ENCODE measurements around the gene ATAD1.
"Not testable (repeated sequence)": the region's sequence is repeated elsewhere in the genome, so short reads cannot be mapped to it uniquely, and the experiment has no call there.

The ATAD1 gene

DNA sequence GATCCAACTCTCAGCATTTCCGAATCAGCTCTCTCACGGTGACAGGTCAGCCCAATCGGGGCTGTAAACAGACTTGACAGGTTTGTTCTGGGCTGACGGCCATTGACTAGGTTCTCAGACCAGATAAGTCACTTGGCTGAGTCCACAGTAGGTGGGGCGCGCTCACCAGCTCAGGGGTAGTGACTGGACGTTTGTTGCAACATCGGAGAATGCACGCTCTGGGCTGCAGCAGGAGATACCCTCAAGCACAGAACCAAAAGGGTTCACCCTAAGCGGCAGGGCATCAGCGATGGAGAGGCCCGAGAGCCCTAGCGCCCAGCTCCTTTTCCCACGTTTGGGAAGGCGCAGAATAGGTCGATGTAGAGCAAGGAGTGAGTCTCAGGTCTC, 43.5 kb upstream of the ATAD1 start:
- peaks cover 8% of the 10 kb centered on the region for H4K20me1 ChIP-seq (ENCODE audit: insufficient read depth, low read length, poor library complexity, severe bottlenecking)
- TF ChIP-seq, protein P1, sequence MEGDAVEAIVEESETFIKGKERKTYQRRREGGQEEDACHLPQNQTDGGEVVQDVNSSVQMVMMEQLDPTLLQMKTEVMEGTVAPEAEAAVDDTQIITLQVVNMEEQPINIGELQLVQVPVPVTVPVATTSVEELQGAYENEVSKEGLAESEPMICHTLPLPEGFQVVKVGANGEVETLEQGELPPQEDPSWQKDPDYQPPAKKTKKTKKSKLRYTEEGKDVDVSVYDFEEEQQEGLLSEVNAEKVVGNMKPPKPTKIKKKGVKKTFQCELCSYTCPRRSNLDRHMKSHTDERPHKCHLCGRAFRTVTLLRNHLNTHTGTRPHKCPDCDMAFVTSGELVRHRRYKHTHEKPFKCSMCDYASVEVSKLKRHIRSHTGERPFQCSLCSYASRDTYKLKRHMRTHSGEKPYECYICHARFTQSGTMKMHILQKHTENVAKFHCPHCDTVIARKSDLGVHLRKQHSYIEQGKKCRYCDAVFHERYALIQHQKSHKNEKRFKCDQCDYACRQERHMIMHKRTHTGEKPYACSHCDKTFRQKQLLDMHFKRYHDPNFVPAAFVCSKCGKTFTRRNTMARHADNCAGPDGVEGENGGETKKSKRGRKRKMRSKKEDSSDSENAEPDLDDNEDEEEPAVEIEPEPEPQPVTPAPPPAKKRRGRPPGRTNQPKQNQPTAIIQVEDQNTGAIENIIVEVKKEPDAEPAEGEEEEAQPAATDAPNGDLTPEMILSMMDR (conservative IDR thresholded peaks at IDR 0.05; ENCODE audit: low read length) = no peak
- TF ChIP-seq EZH2phosphoT487 (IDR thresholded peaks at IDR 0.05; ENCODE audit: borderline replicate concordance) = no peak
- H3K9me2 ChIP-seq (replicated peaks; ENCODE audit: low read depth, low read length) = no peaks in the 10 kb centered on the region
- H3F3A ChIP-seq (ENCODE audit: low read depth) = 0 out of 2 replicates have a peak, but pooled peaks cover under 1% of the 10 kb centered on the region
- H2AFZ ChIP-seq (ENCODE audit: low read length) = no peak overlapping the region
- H3K4me3 ChIP-seq (ENCODE audit: low read length, poor library complexity, severe bottlenecking) = peak overlapping the region; percentile 93
- H3K9me3 ChIP-seq (ENCODE audit: insufficient read depth, low read depth, low read length) = peaks cover 16% of the 10 kb centered on the region
- H3K36me3 ChIP-seq (ENCODE audit: insufficient read depth, low read length) = no peaks in the 10 kb centered on the region
- peaks cover 18% of the 10 kb centered on the region for H3K4me1 ChIP-seq (ENCODE audit: insufficient read depth, low read length, poor library complexity, severe bottlenecking)
- H3K79me2 ChIP-seq (ENCODE audit: insufficient read depth, low read length) = peaks cover 76% of the 10 kb centered on the region
- H3K9ac ChIP-seq (ENCODE audit: low read depth, low read length, poor library complexity, severe bottlenecking) = peak overlapping the region; percentile 100
- H3K27me3 ChIP-seq (ENCODE audit: insufficient read depth, low read length, poor library complexity, severe bottlenecking) = peaks cover 14% of the 10 kb centered on the region
- H3K4me2 ChIP-seq (ENCODE audit: low read depth, low read length, poor library complexity, severe bottlenecking) = peak overlapping the region; percentile 92

DNA sequence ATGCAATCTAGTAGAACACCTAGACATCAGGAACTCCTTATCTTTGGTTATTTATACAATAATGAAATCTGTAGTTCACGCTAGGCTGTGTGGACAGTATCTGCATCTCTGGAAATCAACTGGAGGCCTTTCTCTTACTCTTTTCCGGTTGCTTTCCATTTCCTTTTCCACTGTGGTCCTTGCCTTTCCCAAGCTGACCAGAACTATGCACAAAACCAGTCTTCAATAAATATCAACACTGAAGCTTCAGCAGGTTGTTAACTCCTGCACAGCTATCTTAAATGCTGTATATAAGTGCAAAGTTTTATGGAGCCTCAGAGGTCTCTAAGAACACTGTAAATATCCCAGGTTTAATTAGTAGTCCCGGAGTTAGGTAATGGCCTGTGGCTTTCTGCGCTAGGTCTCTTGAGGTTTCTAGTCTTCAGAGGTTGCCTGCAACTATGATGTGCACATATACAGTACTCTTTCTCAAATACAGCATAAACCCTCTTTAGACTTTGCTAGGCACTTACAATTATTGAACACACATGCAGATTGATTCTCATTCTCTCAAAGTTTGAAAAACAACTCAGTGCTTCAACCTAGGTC, 42.9 kb upstream of the ATAD1 start:
- Histone ChIP-seq H3K9me2 (replicated peaks; ENCODE audit: low read depth, low read length) (no peaks in the 10 kb centered on the region), H4K20me1 (ENCODE audit: insufficient read depth, low read length, poor library complexity, severe bottlenecking) (peaks cover 1% of the 10 kb centered on the region), H3K4me2 (ENCODE audit: low read depth, low read length, poor library complexity, severe bottlenecking) (peak overlapping the region; percentile 92), H2AFZ (ENCODE audit: low read length) (no peak overlapping the region), H3F3A (ENCODE audit: low read depth) (peaks cover 3% of the 10 kb centered on the region; the same call in 1 of the 2 replicates), H3K79me2 (ENCODE audit: insufficient read depth, low read length) (peaks cover 72% of the 10 kb centered on the region), H3K36me3 (ENCODE audit: insufficient read depth, low read length) (no peaks in the 10 kb centered on the region), H3K4me3 (ENCODE audit: low read length, poor library complexity, severe bottlenecking) (peak overlapping the region; percentile 93), H3K27me3 (ENCODE audit: insufficient read depth, low read length, poor library complexity, severe bottlenecking) (peaks cover 8% of the 10 kb centered on the region), H3K9me3 (ENCODE audit: insufficient read depth, low read depth, low read length) (peaks cover 20% of the 10 kb centered on the region), H3K4me1 (ENCODE audit: insufficient read depth, low read length, poor library complexity, severe bottlenecking) (peaks cover 19% of the 10 kb centered on the region), H3K9ac (ENCODE audit: low read depth, low read length, poor library complexity, severe bottlenecking) (peak overlapping the region; percentile 100)
- no peak for TF ChIP-seq EZH2phosphoT487 (IDR thresholded peaks at IDR 0.05; ENCODE audit: borderline replicate concordance)
- TF ChIP-seq, protein P1 (conservative IDR thresholded peaks at IDR 0.05; ENCODE audit: low read length) = no peak

DNA sequence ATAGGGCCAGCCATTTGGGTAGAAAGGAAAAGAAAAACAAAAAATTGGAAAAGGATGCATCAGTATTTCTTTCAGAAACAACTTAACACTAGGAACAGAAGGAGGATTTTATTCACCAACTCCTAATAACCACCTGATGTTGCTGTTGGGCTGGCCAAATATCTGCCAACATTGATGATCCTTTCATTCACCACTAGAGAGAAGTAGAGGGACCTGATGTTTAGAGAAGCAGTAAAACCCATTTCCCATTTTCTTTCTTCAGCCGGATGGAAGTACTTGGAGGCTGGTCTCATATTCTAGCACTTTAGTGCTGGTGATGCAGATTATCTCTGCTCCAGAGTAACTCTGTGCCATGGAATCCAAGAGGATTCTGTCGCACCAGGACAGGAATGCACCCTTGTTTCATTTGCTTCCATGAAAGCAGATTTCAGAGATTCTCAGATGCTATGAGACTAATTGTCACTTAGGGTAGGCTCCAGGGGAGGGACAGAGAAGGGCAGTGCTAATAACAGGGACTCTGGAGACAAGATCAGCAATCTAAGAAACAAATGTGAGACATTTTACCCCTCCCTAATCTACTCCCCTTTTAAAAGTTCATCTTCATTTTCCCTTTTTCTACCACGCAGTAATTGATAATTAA, 42.2 kb upstream of the ATAD1 start:
- Histone ChIP-seq H3K9ac (ENCODE audit: low read depth, low read length, poor library complexity, severe bottlenecking) (peak overlapping the region; percentile 100), H3K79me2 (ENCODE audit: insufficient read depth, low read length) (peaks cover 65% of the 10 kb centered on the region), H2AFZ (ENCODE audit: low read length) (no peak overlapping the region), H3K9me2 (replicated peaks; ENCODE audit: low read depth, low read length) (no peaks in the 10 kb centered on the region), H3K4me3 (ENCODE audit: low read length, poor library complexity, severe bottlenecking) (peak overlapping the region; percentile 93), H3K27me3 (ENCODE audit: insufficient read depth, low read length, poor library complexity, severe bottlenecking) (peaks cover 7% of the 10 kb centered on the region), H3F3A (ENCODE audit: low read depth) (peaks cover 3% of the 10 kb centered on the region; the same call in 1 of the 2 replicates), H3K9me3 (ENCODE audit: insufficient read depth, low read depth, low read length) (peaks cover 20% of the 10 kb centered on the region), H4K20me1 (ENCODE audit: insufficient read depth, low read length, poor library complexity, severe bottlenecking) (no peaks in the 10 kb centered on the region), H3K36me3 (ENCODE audit: insufficient read depth, low read length) (no peaks in the 10 kb centered on the region), H3K4me2 (ENCODE audit: low read depth, low read length, poor library complexity, severe bottlenecking) (peak overlapping the region; percentile 92), H3K4me1 (ENCODE audit: insufficient read depth, low read length, poor library complexity, severe bottlenecking) (peaks cover 16% of the 10 kb centered on the region)
- TF ChIP-seq EZH2phosphoT487 (IDR thresholded peaks at IDR 0.05; ENCODE audit: borderline replicate concordance) = no peak
- TF ChIP-seq, protein P1 (conservative IDR thresholded peaks at IDR 0.05; ENCODE audit: low read length) = peak; percentile 61

DNA sequence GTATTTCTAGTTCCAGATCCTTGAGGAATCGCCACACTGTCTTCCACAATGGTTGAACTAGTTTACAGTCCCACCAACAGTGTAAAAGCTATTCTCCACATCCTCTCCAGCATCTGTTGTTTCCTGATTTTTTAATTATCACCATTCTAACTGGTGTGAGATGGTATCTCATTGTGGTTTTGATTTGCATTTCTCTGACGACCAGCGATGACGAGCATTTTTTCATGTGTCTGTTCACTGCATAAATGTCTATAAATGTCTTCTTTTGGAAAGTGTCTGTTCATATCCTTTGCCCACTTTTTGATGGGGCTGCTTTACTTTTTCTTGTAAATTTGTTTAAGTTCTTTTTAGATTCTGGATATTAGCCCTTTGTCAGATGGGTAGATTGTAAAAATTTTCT, 37.6 kb upstream of the ATAD1 start:
- peaks cover 32% of the 10 kb centered on the region for H3K4me1 ChIP-seq (ENCODE audit: insufficient read depth, low read length, poor library complexity, severe bottlenecking)
- not testable (repeated sequence) for H3K9me2 ChIP-seq (replicated peaks; ENCODE audit: low read depth, low read length); H3F3A ChIP-seq (ENCODE audit: low read depth); H3K4me3 ChIP-seq (ENCODE audit: low read length, poor library complexity, severe bottlenecking); H4K20me1 ChIP-seq (ENCODE audit: insufficient read depth, low read length, poor library complexity, severe bottlenecking); H3K27me3 ChIP-seq (ENCODE audit: insufficient read depth, low read length, poor library complexity, severe bottlenecking); H2AFZ ChIP-seq (ENCODE audit: low read length); H3K9ac ChIP-seq (ENCODE audit: low read depth, low read length, poor library complexity, severe bottlenecking); H3K36me3 ChIP-seq (ENCODE audit: insufficient read depth, low read length); H3K4me2 ChIP-seq (ENCODE audit: low read depth, low read length, poor library complexity, severe bottlenecking)
- H3K79me2 ChIP-seq (ENCODE audit: insufficient read depth, low read length) = peaks cover 40% of the 10 kb centered on the region
- H3K9me3 ChIP-seq (ENCODE audit: insufficient read depth, low read depth, low read length) = peaks cover 15% of the 10 kb centered on the region

DNA sequence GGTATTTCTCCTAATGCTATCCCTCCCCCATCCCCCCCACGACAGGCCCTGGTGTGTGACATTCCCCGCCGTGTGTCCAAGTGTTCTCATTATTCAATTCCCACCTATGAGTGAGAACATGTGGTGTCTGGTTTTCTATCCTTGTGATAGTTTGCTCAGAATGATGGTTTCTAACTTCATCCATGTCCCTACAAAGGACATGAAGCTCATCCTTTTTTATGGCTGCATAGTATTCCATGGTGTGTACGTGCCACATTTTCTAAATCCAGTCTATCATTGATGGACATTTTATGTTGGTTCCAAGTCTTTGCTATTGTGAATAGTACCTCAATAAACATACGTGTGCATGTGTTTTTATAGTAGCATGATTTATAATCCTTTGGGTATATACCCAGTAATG, 37.2 kb upstream of the ATAD1 start:
- peaks cover 15% of the 10 kb centered on the region for H3K9me3 ChIP-seq (ENCODE audit: insufficient read depth, low read depth, low read length)
- H3K4me3 ChIP-seq (ENCODE audit: low read length, poor library complexity, severe bottlenecking) = peak overlapping the region; percentile 6
- not testable (repeated sequence) for H3F3A ChIP-seq (ENCODE audit: low read depth); H3K9me2 ChIP-seq (replicated peaks; ENCODE audit: low read depth, low read length); H4K20me1 ChIP-seq (ENCODE audit: insufficient read depth, low read length, poor library complexity, severe bottlenecking); H3K36me3 ChIP-seq (ENCODE audit: insufficient read depth, low read length); H3K9ac ChIP-seq (ENCODE audit: low read depth, low read length, poor library complexity, severe bottlenecking); H2AFZ ChIP-seq (ENCODE audit: low read length); H3K4me2 ChIP-seq (ENCODE audit: low read depth, low read length, poor library complexity, severe bottlenecking); H3K27me3 ChIP-seq (ENCODE audit: insufficient read depth, low read length, poor library complexity, severe bottlenecking)
- peaks cover 36% of the 10 kb centered on the region for H3K79me2 ChIP-seq (ENCODE audit: insufficient read depth, low read length)
- peaks cover 32% of the 10 kb centered on the region for H3K4me1 ChIP-seq (ENCODE audit: insufficient read depth, low read length, poor library complexity, severe bottlenecking)
